Measurements from ENCODE around the gene ZNF678. TPM values are rescaled to one million over a fixed set of nuclear protein-coding genes. Genes with fewer than 3 reads are reported as not detected.

Gene ZNF678
- total RNA-seq, 1 experiment from 2014 or later = 4.1 TPM

DNA sequence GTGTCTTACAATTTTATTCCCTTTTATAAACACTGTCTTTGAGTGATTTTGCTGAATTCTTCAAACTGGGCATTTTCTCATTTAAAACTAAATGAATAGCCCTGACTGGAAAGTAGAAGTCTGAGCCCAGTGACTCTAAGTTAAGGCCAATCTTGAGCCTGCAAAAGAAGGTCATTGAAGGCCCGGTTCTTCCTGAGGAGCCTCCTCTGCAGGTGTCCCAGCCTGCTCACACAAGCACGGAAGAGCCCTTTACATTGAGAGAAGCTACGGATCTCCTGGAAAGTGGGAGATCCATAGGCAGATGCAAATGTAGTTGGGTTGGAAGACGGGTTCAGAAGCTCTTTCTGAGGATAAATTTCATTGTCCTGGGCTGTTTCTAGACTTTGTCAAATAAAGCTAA, 3.9 kb downstream of the ZNF678 start:
- Histone ChIP-seq H3K4me1 (replicated peaks; ENCODE audit: insufficient read depth) (peaks cover 4% of the 10 kb centered on the region; the same call in 1 of the 2 replicates), H4K20me1 (ENCODE audit: insufficient read depth) (no peaks in the 10 kb centered on the region), H2AFZ (no peak overlapping the region), H3K27ac (no peak overlapping the region), H3F3A (ENCODE audit: insufficient read depth, low read depth) (no peaks in the 10 kb centered on the region; the same call in 1 of the 2 replicates), H3K9me2 (ENCODE audit: insufficient read depth) (no peaks in the 10 kb centered on the region), H3K4me2 (no peak overlapping the region), H3K36me3 (ENCODE audit: low read depth) (no peaks in the 10 kb centered on the region), H3K4me3 (no peak overlapping the region), H3K27me3 (ENCODE audit: insufficient read depth, low read depth) (no peaks in the 10 kb centered on the region), H3K9me3 (ENCODE audit: insufficient read depth, low read depth) (0 out of 2 replicates have a peak, but pooled peaks cover 8% of the 10 kb centered on the region), H3K79me2 (ENCODE audit: low read depth) (peaks cover 26% of the 10 kb centered on the region)
- POLR2A ChIA-PET (ENCODE audit: unreplicated experiment) = no interaction called here
- no peak for DNase-seq
- CTCF ChIA-PET = no interaction called here
- intact Hi-C loops (cut with micrococcal nuclease; ENCODE audit: unreplicated experiment) = no loop called here
- BruUV-seq (replicated peaks) = no TSS peak
- TF ChIP-seq, protein P1, sequence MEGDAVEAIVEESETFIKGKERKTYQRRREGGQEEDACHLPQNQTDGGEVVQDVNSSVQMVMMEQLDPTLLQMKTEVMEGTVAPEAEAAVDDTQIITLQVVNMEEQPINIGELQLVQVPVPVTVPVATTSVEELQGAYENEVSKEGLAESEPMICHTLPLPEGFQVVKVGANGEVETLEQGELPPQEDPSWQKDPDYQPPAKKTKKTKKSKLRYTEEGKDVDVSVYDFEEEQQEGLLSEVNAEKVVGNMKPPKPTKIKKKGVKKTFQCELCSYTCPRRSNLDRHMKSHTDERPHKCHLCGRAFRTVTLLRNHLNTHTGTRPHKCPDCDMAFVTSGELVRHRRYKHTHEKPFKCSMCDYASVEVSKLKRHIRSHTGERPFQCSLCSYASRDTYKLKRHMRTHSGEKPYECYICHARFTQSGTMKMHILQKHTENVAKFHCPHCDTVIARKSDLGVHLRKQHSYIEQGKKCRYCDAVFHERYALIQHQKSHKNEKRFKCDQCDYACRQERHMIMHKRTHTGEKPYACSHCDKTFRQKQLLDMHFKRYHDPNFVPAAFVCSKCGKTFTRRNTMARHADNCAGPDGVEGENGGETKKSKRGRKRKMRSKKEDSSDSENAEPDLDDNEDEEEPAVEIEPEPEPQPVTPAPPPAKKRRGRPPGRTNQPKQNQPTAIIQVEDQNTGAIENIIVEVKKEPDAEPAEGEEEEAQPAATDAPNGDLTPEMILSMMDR (conservative IDR thresholded peaks at IDR 0.05) = no peak
- TF ChIP-seq EZH2 (IDR thresholded peaks at IDR 0.05; ENCODE audit: low read depth) = no peak

DNA sequence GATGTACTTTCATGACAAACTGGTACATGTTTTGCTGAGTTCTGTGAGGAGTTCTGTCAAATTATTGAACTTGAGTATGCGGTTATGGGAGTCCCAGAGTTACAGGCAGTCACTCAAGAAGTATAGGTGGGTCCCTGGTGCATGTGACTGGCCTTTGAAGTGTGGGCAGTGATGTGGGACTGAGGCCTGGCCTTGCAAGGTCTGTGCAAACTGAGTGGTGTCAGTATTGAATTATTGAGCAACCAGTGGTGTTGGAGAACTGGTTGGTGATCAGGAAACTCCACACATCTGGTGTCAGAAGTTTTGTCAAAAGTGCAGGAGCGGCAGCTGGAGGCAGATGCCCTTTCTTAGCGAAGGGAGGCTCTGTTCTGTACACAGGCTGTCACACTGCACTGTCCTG, 5.2 kb downstream of the ZNF678 start:
- Histone ChIP-seq H3K9me2 (ENCODE audit: insufficient read depth) (no peaks in the 10 kb centered on the region), H3K27me3 (ENCODE audit: insufficient read depth, low read depth) (no peaks in the 10 kb centered on the region), H3K27ac (no peak overlapping the region), H3K9me3 (ENCODE audit: insufficient read depth, low read depth) (0 out of 2 replicates have a peak, but pooled peaks cover 12% of the 10 kb centered on the region), H4K20me1 (ENCODE audit: insufficient read depth) (no peaks in the 10 kb centered on the region), H3K4me3 (no peak overlapping the region), H3K79me2 (ENCODE audit: low read depth) (peaks cover 26% of the 10 kb centered on the region), H3K4me2 (no peak overlapping the region), H3F3A (ENCODE audit: insufficient read depth, low read depth) (no peaks in the 10 kb centered on the region), H3K4me1 (replicated peaks; ENCODE audit: insufficient read depth) (peaks cover 4% of the 10 kb centered on the region; the same call in 1 of the 2 replicates), H2AFZ (no peak overlapping the region), H3K36me3 (ENCODE audit: low read depth) (no peaks in the 10 kb centered on the region)
- no peak for DNase-seq
- BruUV-seq (replicated peaks) = no TSS peak
- intact Hi-C loops (cut with micrococcal nuclease; ENCODE audit: unreplicated experiment) = no loop called here
- TF ChIP-seq, protein P1 (conservative IDR thresholded peaks at IDR 0.05) = no peak
- no peak for TF ChIP-seq EZH2 (IDR thresholded peaks at IDR 0.05; ENCODE audit: low read depth)
- ChIA-PET POLR2A (ENCODE audit: unreplicated experiment) (no interaction called here), CTCF (no interaction called here)

DNA sequence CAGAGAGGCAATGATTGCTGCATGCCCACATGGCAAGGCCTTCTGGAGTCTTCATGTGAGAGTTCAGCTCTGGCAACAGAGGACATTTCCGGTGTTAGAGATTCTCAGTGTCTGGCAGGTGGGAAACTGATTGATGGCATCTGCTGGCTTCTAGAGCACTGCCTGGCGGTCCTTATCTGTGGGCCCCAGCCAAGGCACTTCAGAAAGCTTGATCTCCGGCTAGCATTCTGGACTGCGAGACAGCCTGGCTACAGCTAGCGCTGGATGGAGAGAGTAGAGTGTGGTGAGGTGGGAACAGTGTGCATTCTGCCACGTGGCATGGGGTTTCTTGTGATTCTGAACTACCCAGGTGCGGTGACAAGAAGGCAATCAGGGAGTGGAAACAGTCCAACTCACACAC, 9.4 kb downstream of the ZNF678 start:
- POLR2A ChIA-PET (ENCODE audit: unreplicated experiment) = no interaction called here
- Histone ChIP-seq H3K9me3 (ENCODE audit: insufficient read depth, low read depth) (peaks cover 12% of the 10 kb centered on the region; the same call in 1 of the 2 replicates), H3K79me2 (ENCODE audit: low read depth) (peaks cover 14% of the 10 kb centered on the region), H3K4me2 (no peak overlapping the region), H3K27ac (no peak overlapping the region), H3F3A (ENCODE audit: insufficient read depth, low read depth) (no peaks in the 10 kb centered on the region), H3K4me3 (no peak overlapping the region), H3K4me1 (replicated peaks; ENCODE audit: insufficient read depth) (no peaks in the 10 kb centered on the region), H2AFZ (no peak overlapping the region), H3K9me2 (ENCODE audit: insufficient read depth) (no peaks in the 10 kb centered on the region), H3K36me3 (ENCODE audit: low read depth) (no peaks in the 10 kb centered on the region), H4K20me1 (ENCODE audit: insufficient read depth) (no peaks in the 10 kb centered on the region), H3K27me3 (ENCODE audit: insufficient read depth, low read depth) (no peaks in the 10 kb centered on the region)
- no peak for DNase-seq
- intact Hi-C loops (cut with micrococcal nuclease; ENCODE audit: unreplicated experiment) = no loop called here
- no TSS peak for BruUV-seq (replicated peaks)
- CTCF ChIA-PET = no interaction called here
- no peak for TF ChIP-seq EZH2 (IDR thresholded peaks at IDR 0.05; ENCODE audit: low read depth)
- TF ChIP-seq, protein P1 (conservative IDR thresholded peaks at IDR 0.05) = no peak

All from PC-9 (cell line).